Keratinocyte (primary cell): ENCODE results near the gene RAB7B. TPM values are rescaled to one million over a fixed set of nuclear protein-coding genes. Genes with fewer than 3 reads are reported as not detected.

Experiments
- DNase-seq: peaks from one replicate; pipeline ENCODE4 v3.0.0-alpha.2; 2011; ENCODE audit warnings: low read depth, missing footprints, low spot score
- FAIRE-seq: peaks from 2 replicates; lab custom pipeline; 2011; peaks lifted over from hg19 to GRCh38; lab: Jason Lieb, UNC
- H2AFZ ChIP-seq: 2 replicates; pipeline ENCODE4 v1.6.0; 2012; ENCODE audit warnings: low read length, control low read depth, inconsistent platforms; ENCODE audit not compliant: control insufficient read depth
- H3K27ac ChIP-seq: 2 replicates; pipeline ENCODE4 v1.5.1; 2011; ENCODE audit warnings: low read length; ENCODE audit not compliant: control insufficient read depth, insufficient read depth
- H3K27me3 ChIP-seq: 3 replicates; pipeline ENCODE4 v1.6.0; 2011; ENCODE audit warnings: low read length; ENCODE audit not compliant: control insufficient read depth, insufficient read depth; ENCODE audit errors: extremely low read depth
- H3K36me3 ChIP-seq, 2 experiments: 2 replicates in 1 of 2; 3 replicates in 1 of 2; pipeline ENCODE4 v1.5.1; 2011; ENCODE audit warnings: low read length in 2 of 2, mild to moderate bottlenecking in 1 of 2; ENCODE audit not compliant: control insufficient read depth in 2 of 2, insufficient read depth in 2 of 2; ENCODE audit errors: extremely low read depth in 1 of 2
- H3K4me1 ChIP-seq: 3 replicates; pipeline ENCODE4 v1.5.1; 2011; ENCODE audit warnings: low read length; ENCODE audit not compliant: control insufficient read depth, insufficient read depth; ENCODE audit errors: extremely low read depth
- H3K4me2 ChIP-seq: 3 replicates; pipeline ENCODE4 v1.6.0; 2011; ENCODE audit warnings: low read depth, low read length; ENCODE audit not compliant: control insufficient read depth, insufficient read depth; ENCODE audit errors: extremely low read depth
- H3K4me3 ChIP-seq, 3 experiments: fragments of 200-600 bp in 1 of 3; sonication (generic) in 1 of 3; 2 replicates in 2 of 3; 3 replicates in 1 of 3; pipeline ENCODE4 v1.5.1; 2011 to 2016; ENCODE audit warnings: low read length in 3 of 3, mild to moderate bottlenecking in 3 of 3, control low read depth in 2 of 3, inconsistent platforms in 1 of 3, low read depth in 1 of 3, mixed read lengths in 1 of 3, mixed run types in 1 of 3, moderate library complexity in 1 of 3; ENCODE audit not compliant: control insufficient read depth in 2 of 3, insufficient read depth in 2 of 3; ENCODE audit errors: extremely low read depth in 1 of 3
- H3K79me2 ChIP-seq: 2 replicates; pipeline ENCODE4 v1.6.0; 2012; ENCODE audit warnings: low read length; ENCODE audit not compliant: control insufficient read depth, insufficient read depth
- H3K9ac ChIP-seq: 3 replicates; pipeline ENCODE4 v1.6.0; 2011; ENCODE audit warnings: low read length; ENCODE audit not compliant: control insufficient read depth, insufficient read depth; ENCODE audit errors: extremely low read depth
- H3K9me1 ChIP-seq: 3 replicates; pipeline ENCODE4 v1.6.0; 2011; ENCODE audit warnings: low read length; ENCODE audit not compliant: control insufficient read depth, insufficient read depth; ENCODE audit errors: extremely low read depth
- H3K9me3 ChIP-seq: 2 replicates; pipeline ENCODE4 v1.5.1; 2012; ENCODE audit warnings: low read depth, low read length; ENCODE audit not compliant: control insufficient read depth
- H4K20me1 ChIP-seq: 3 replicates; pipeline ENCODE4 v1.6.0; 2011; ENCODE audit warnings: low read length; ENCODE audit not compliant: control insufficient read depth, insufficient read depth; ENCODE audit errors: extremely low read depth
- EZH2 ChIP-seq: IDR thresholded peaks from one replicate; pipeline ENCODE4 v1.6.1; 2012; ENCODE audit warnings: inconsistent platforms, mild to moderate bottlenecking, low read length, moderate library complexity
- dilution Hi-C: fragments of 300-500 bp; cut with MboI; formaldehyde crosslinking; loops from one replicate; pipeline ENCODE4 v1.7.0; 2020; ENCODE audit warnings: low sequenced_read_pairs; ENCODE audit not compliant: extremely low pct_ligation_motif_present
- polyA plus RNA-seq, 5 experiments: library from polyadenylated mRNA; depleted of rRNA in 3 of 5; stranded (reverse) in 3 of 5; stranded (forward) in 1 of 5; unstranded in 1 of 5; fragments of >200 nt; gene quantifications; 1 replicate in 1 of 5; 2 replicates in 3 of 5; 3 replicates in 1 of 5; pipeline versions ENCODE4 v1.2.1 to v1.2.3, GENCODE V29; 2011 to 2012; ENCODE audit warnings: missing spikeins in 2 of 5, low read depth in 1 of 5, low replicate concordance in 1 of 5
- TF ChIP-seq, protein P1 (sequence below), 3 experiments: IDR thresholded peaks in 1 of 3; conservative IDR thresholded peaks in 1 of 3; optimal IDR thresholded peaks in 1 of 3; 2 replicates in 2 of 3; 3 replicates in 1 of 3; pipeline versions ENCODE3 to v1.5.1; 2011; ENCODE audit warnings: low read length in 3 of 3, mild to moderate bottlenecking in 3 of 3, moderate library complexity in 2 of 3, control low read depth in 1 of 3, inconsistent platforms in 1 of 3; ENCODE audit not compliant: insufficient read depth in 2 of 3; ENCODE audit errors: extremely low read depth in 1 of 3

The RAB7B gene
- polyA plus RNA-seq, 1 donor (not counting 4 experiments of a cell fraction or from before 2014, with no cell fraction given), result 47.8 TPM

- dilution Hi-C loops, result no loop called here
- peaks cover 4% of the 10 kb centered on the region for H3K4me1 ChIP-seq
- no peak overlapping the region for H3K4me3 ChIP-seq
- TF ChIP-seq, protein P1, sequence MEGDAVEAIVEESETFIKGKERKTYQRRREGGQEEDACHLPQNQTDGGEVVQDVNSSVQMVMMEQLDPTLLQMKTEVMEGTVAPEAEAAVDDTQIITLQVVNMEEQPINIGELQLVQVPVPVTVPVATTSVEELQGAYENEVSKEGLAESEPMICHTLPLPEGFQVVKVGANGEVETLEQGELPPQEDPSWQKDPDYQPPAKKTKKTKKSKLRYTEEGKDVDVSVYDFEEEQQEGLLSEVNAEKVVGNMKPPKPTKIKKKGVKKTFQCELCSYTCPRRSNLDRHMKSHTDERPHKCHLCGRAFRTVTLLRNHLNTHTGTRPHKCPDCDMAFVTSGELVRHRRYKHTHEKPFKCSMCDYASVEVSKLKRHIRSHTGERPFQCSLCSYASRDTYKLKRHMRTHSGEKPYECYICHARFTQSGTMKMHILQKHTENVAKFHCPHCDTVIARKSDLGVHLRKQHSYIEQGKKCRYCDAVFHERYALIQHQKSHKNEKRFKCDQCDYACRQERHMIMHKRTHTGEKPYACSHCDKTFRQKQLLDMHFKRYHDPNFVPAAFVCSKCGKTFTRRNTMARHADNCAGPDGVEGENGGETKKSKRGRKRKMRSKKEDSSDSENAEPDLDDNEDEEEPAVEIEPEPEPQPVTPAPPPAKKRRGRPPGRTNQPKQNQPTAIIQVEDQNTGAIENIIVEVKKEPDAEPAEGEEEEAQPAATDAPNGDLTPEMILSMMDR (optimal IDR thresholded peaks at IDR 0.05 in 1 of 3, IDR thresholded peaks at IDR 0.05 in 1 of 3, conservative IDR thresholded peaks at IDR 0.05 in 1 of 3; ENCODE audit: extremely low read depth in 1 of 3, insufficient read depth in 2 of 3, low read length in 3 of 3), result no peak
- TF ChIP-seq EZH2, result no peak
- H3K27ac ChIP-seq, result no peak overlapping the region
- no peak overlapping the region for H3K9ac ChIP-seq
- no peak overlapping the region for H2AFZ ChIP-seq
- H3K36me3 ChIP-seq, result no peaks in the 10 kb centered on the region
- H3K9me3 ChIP-seq, result no peaks in the 10 kb centered on the region
- H3K9me1 ChIP-seq, result no peaks in the 10 kb centered on the region
- H3K4me2 ChIP-seq, result no peak overlapping the region
- DNase-seq, result no peak
- peaks cover 13% of the 10 kb centered on the region for H3K27me3 ChIP-seq
- no peaks in the 10 kb centered on the region for H4K20me1 ChIP-seq
- no peaks in the 10 kb centered on the region for H3K79me2 ChIP-seq
- FAIRE-seq, result no peak
These were observed 35.5 kb downstream of the RAB7B start for GRCh38 chr1:205967554-205968335.

DNA sequence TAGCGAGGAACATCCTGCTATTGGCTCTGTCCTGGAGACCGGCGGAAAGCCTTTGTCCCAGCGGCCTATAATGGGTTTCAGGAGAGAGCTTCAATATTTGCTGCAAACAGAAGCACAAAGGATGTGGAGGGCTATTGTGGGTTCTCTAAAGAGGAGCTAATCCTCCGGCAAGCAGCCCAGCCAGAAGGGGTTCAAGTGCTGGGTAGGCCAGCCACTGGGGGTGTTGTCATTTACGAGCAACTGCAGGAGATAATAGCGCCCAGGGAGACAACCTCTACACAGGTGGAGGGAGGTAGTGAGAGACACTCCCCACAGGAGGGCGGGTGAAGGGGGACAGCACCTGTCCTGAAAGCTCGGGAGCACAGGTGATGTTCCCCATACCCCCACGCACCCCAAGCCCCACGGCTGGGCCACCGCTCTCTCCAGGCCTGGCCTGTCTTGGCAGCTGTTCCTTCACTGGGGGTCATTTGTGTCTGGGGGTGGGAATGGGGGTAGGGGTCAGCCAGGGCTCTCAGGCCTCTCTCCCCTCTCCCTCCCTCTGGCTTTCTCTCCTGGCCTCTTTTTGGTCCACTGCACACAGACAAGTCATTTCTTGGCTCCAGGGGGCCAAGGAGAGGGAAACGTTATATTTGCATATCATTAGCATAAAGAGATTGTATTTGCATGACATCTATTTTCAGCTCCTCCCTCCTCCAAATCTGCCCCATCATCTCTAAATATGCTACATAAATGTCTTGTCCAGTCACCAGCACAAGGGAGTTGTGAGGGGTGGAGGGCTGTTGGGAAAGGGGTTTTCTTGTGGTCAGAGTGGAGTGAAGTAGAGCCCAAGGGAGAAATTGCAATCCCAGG lies 37.9 kb downstream of the RAB7B start:
- dilution Hi-C loops, result no loop called here
- Histone ChIP-seq H3K79me2 (no peaks in the 10 kb centered on the region), H3K4me3 (no peak overlapping the region), H3K9me3 (no peaks in the 10 kb centered on the region), H2AFZ (no peak overlapping the region), H3K9me1 (no peaks in the 10 kb centered on the region), H3K4me1 (peaks cover 17% of the 10 kb centered on the region), H3K9ac (no peak overlapping the region), H3K4me2 (no peak overlapping the region), H3K27me3 (peaks cover 32% of the 10 kb centered on the region), H3K36me3 (no peaks in the 10 kb centered on the region), H4K20me1 (no peaks in the 10 kb centered on the region), H3K27ac (no peak overlapping the region)
- FAIRE-seq, result no peak
- no peak for TF ChIP-seq EZH2
- TF ChIP-seq, protein P1 (optimal IDR thresholded peaks at IDR 0.05 in 1 of 3, IDR thresholded peaks at IDR 0.05 in 1 of 3, conservative IDR thresholded peaks at IDR 0.05 in 1 of 3; ENCODE audit: extremely low read depth in 1 of 3, insufficient read depth in 2 of 3, low read length in 3 of 3), result no peak
- no peak for DNase-seq
